PFSK-1 (cell line): Measurements from ENCODE around the gene FAM234B.

ENCODE experiments used
- POLR2AphosphoS5 ChIP-seq: IDR thresholded peaks from 2 replicates; pipeline ENCODE4 v1.6.1; 2012; ENCODE audit warnings: low read depth, mild to moderate bottlenecking, control low read depth, low read length, moderate library complexity
- REST ChIP-seq, 2 experiments: IDR thresholded peaks; 2 replicates each; pipeline versions ENCODE4 v1.6.1 to v1.8.0; 2011 to 2012; ENCODE audit warnings: low read depth in 2 of 2, low read length in 2 of 2, control low read depth in 1 of 2, inconsistent platforms in 1 of 2, mild to moderate bottlenecking in 1 of 2, moderate library complexity in 1 of 2; ENCODE audit not compliant: insufficient read depth in 1 of 2
- SIN3A ChIP-seq: IDR thresholded peaks from 2 replicates; pipeline ENCODE4 v1.6.1; 2012; ENCODE audit warnings: mild to moderate bottlenecking, low read length, moderate library complexity, borderline replicate concordance; ENCODE audit not compliant: insufficient read depth
- TAF1 ChIP-seq: IDR thresholded peaks from 2 replicates; pipeline ENCODE4 v1.6.1; 2012; ENCODE audit warnings: low read length, control low read depth, borderline replicate concordance; ENCODE audit not compliant: insufficient read depth

- no peak for TF ChIP-seq POLR2AphosphoS5
- no peak for TF ChIP-seq REST (IDR thresholded peaks at IDR 0.05; ENCODE audit: insufficient read depth in 1 of 2, low read depth in 2 of 2, low read length in 2 of 2)
- no peak for TF ChIP-seq TAF1
- no peak for TF ChIP-seq SIN3A
Observed at GRCh38 chr12:13101821-13102375, 57.7 kb downstream of the FAM234B start.
